Panc1 (cell line): ENCODE results near the gene NOSTRIN. TPM values are rescaled to one million over a fixed set of nuclear protein-coding genes. Genes with fewer than 3 reads are reported as not detected.

Source experiments
- ATAC-seq: fragments of 200-7000 bp; cut with Tn5 transposase; 2 replicates; pipeline ENCODE4 v1.9.1; 2020; ENCODE audit warnings: mild to moderate bottlenecking, moderate library complexity
- BruUV-seq: library from RNA; stranded (reverse); fragments of 400-500 nt; replicated peaks from 2 replicates; lab custom pipeline; 2021; lab: Mats Ljungman, UMichigan
- CTCF ChIA-PET: fragments of 300-600 bp; sonication (Branson Sonifier 250); formaldehyde crosslinking; loops from one replicate; lab custom pipeline; 2022; ENCODE audit warnings: antibody characterized with exemption; lab: Charles Lee
- POLR2A ChIA-PET: fragments of 300-600 bp; sonication (Branson Sonifier 250); formaldehyde crosslinking; loops from one replicate; lab custom pipeline; 2022; ENCODE audit warnings: antibody characterized with exemption; lab: Charles Lee
- DNase-seq: peaks from one replicate; pipeline ENCODE4 v3.0.0-alpha.2; 2010; ENCODE audit warnings: low read depth, low spot score
- H3K27ac ChIP-seq: 2 replicates; pipeline ENCODE4 v1.5.1; 2011; ENCODE audit warnings: mild to moderate bottlenecking, low read length, inconsistent platforms
- H3K27me3 ChIP-seq: fragments of 200-500 bp; sonication (Bioruptor generic); 2 replicates; pipeline ENCODE4 v1.6.0; 2014; ENCODE audit warnings: low read length, inconsistent platforms; ENCODE audit not compliant: control insufficient read depth, insufficient read depth
- H3K36me3 ChIP-seq: fragments of 200-500 bp; sonication (Bioruptor generic); 2 replicates; pipeline ENCODE4 v1.5.1; 2014; ENCODE audit warnings: inconsistent platforms, mild to moderate bottlenecking, low read length, moderate library complexity; ENCODE audit not compliant: control insufficient read depth, insufficient read depth
- H3K4me1 ChIP-seq: 2 replicates; pipeline ENCODE4 v1.5.1; 2011; ENCODE audit warnings: inconsistent platforms, mild to moderate bottlenecking, low read length, moderate library complexity; ENCODE audit not compliant: control insufficient read depth, insufficient read depth
- H3K4me3 ChIP-seq, 2 experiments: 2 replicates each; pipeline ENCODE4 v1.5.1; 2011 to 2012; ENCODE audit warnings: low read depth in 2 of 2, low read length in 2 of 2, mild to moderate bottlenecking in 2 of 2, inconsistent platforms in 1 of 2, moderate library complexity in 1 of 2
- H3K9me3 ChIP-seq: fragments of 200-500 bp; sonication (Bioruptor generic); 2 replicates; pipeline ENCODE4 v1.5.1; 2014; ENCODE audit warnings: low read depth, mild to moderate bottlenecking, inconsistent platforms, low read length, moderate library complexity; ENCODE audit not compliant: control insufficient read depth, insufficient read depth
- CTCF ChIP-seq: fragments of 450-650 bp; IDR thresholded peaks from 2 replicates; pipeline ENCODE4 v1.5.1; 2017; ENCODE audit warnings: mild to moderate bottlenecking
- POLR2AphosphoS5 ChIP-seq: IDR thresholded peaks from 2 replicates; pipeline ENCODE4 v1.6.1; 2012; ENCODE audit warnings: mild to moderate bottlenecking, low read depth, low read length, moderate library complexity
- REST ChIP-seq, 2 experiments: IDR thresholded peaks; 2 replicates each; pipeline ENCODE4 v1.6.1; 2011 to 2012; ENCODE audit warnings: low read depth in 2 of 2, control low read depth in 1 of 2, low read length in 1 of 2, mild to moderate bottlenecking in 1 of 2, moderate library complexity in 1 of 2; ENCODE audit not compliant: insufficient read depth in 1 of 2
- SIN3A ChIP-seq: IDR thresholded peaks from 2 replicates; pipeline ENCODE4 v1.6.1; 2012; ENCODE audit warnings: low read depth, mild to moderate bottlenecking, low read length, moderate library complexity, borderline replicate concordance; ENCODE audit not compliant: insufficient read depth
- TCF7L2 ChIP-seq: IDR thresholded peaks from 2 replicates; pipeline ENCODE4 v1.6.1; 2011; ENCODE audit warnings: mild to moderate bottlenecking, low read depth, low read length, inconsistent platforms
- in situ Hi-C: cut with HindIII; loops from 2 replicates; pipeline ENCODE4 v1.10.0; 2016; ENCODE audit warnings: low sequenced_read_pairs, low pct_unique_long_range_greater_than_20kb
- intact Hi-C: fragments of 100-400 bp; cut with micrococcal nuclease; formaldehyde crosslinking; loops from one replicate; pipeline ENCODE4 v1.10.0; 2022; ENCODE audit not compliant: unreplicated experiment
- total RNA-seq: library from RNA; stranded (reverse); gene quantifications from one replicate; pipeline ENCODE4 v1.2.1, GENCODE V29; 2021; ENCODE audit not compliant: unreplicated experiment

The NOSTRIN gene
- total RNA-seq, 1 experiment from 2014 or later: not detected

GRCh38 chr2:168798076-168798887 lies 4.2 kb upstream of the NOSTRIN start:
- ChIA-PET CTCF (no interaction called here), POLR2A (no interaction called here)
- no peak for DNase-seq
- Histone ChIP-seq H3K27me3 (peaks cover 3% of the 10 kb centered on the region; the same call in 1 of the 2 replicates), H3K36me3 (no peaks in the 10 kb centered on the region), H3K4me1 (no peaks in the 10 kb centered on the region), H3K9me3 (no peaks in the 10 kb centered on the region), H3K4me3 (no peak overlapping the region), H3K27ac (no peak overlapping the region)
- intact Hi-C loops: no loop called here
- no TSS peak for BruUV-seq
- no peak for ATAC-seq
- no peak for TF ChIP-seq CTCF
- TF ChIP-seq SIN3A: no peak
- TF ChIP-seq REST (IDR thresholded peaks at IDR 0.05; ENCODE audit: insufficient read depth in 1 of 2, low read depth in 2 of 2, low read length in 1 of 2): no peak
- in situ Hi-C loops: no loop called here

- H3K4me3 ChIP-seq: no peak overlapping the region
- no TSS peak for BruUV-seq
- in situ Hi-C loops (no loop called here), intact Hi-C loops (no loop called here)
- ChIA-PET CTCF (no interaction called here), POLR2A (no interaction called here)
- H3K9me3 ChIP-seq: no peaks in the 10 kb centered on the region
- ATAC-seq: no peak
- H3K36me3 ChIP-seq: no peaks in the 10 kb centered on the region
- H3K27me3 ChIP-seq: peaks cover 3% of the 10 kb centered on the region; the same call in 1 of the 2 replicates
- TF ChIP-seq POLR2AphosphoS5 (no peak), TCF7L2 (no peak), REST (IDR thresholded peaks at IDR 0.05; ENCODE audit: insufficient read depth in 1 of 2, low read depth in 2 of 2, low read length in 1 of 2) (no peak), CTCF (no peak), SIN3A (no peak)
- no peaks in the 10 kb centered on the region for H3K4me1 ChIP-seq
- no peak overlapping the region for H3K27ac ChIP-seq
- no peak for DNase-seq
Measured at GRCh38 chr2:168798888-168799410, 3.5 kb upstream of the NOSTRIN start.
